ENCODE results near the gene LCLAT1.

DNA sequence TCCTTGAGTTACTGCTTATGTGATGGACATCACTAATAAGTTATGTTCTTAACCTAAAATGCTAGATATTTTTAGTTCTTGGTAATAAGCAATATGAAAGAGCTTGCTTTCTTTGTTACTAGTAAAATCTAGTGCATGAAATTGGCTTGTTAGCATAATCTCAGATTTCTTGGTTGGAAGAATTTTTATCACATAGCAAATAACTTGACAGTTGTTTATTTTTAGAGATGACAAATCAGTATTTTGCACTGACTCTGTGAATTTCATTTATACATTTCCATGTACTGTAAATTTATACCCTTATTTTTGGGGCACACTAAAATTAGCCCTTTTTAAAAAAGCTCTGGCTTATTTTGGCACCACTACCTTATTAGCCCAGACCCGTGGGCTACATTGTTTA lies 45.6 kb downstream of the LCLAT1 start:
- TF ChIP-seq POLR2AphosphoS5 (IDR thresholded peaks at IDR 0.05; ENCODE audit: low read depth, low read length): no peak
- TF ChIP-seq, protein P1, sequence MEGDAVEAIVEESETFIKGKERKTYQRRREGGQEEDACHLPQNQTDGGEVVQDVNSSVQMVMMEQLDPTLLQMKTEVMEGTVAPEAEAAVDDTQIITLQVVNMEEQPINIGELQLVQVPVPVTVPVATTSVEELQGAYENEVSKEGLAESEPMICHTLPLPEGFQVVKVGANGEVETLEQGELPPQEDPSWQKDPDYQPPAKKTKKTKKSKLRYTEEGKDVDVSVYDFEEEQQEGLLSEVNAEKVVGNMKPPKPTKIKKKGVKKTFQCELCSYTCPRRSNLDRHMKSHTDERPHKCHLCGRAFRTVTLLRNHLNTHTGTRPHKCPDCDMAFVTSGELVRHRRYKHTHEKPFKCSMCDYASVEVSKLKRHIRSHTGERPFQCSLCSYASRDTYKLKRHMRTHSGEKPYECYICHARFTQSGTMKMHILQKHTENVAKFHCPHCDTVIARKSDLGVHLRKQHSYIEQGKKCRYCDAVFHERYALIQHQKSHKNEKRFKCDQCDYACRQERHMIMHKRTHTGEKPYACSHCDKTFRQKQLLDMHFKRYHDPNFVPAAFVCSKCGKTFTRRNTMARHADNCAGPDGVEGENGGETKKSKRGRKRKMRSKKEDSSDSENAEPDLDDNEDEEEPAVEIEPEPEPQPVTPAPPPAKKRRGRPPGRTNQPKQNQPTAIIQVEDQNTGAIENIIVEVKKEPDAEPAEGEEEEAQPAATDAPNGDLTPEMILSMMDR (IDR thresholded peaks at IDR 0.05): no peak
